ENCODE results near the gene CYP19A1.

Gene CYP19A1
- long read RNA-seq = 0 reads

DNA sequence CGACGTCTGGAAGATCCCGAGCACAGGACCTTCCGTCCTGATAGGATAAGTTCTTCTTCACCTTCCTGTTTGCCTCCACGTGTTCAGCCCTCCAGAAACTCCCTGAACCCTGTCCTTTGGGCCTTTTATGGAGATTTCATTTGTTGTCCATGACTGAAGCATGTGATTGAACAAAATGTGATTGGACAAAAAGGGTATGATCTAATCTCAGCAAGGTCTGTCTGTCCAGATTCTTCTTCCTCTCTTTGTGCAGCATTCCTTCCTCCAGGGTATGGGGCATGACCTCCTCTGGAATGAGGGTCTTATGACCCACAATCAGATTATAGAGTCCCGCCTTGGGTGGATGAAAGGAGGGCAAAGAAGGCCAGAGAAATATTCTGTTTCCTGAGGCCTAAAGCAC lies at the start of gene CYP19A1:
Gene CYP19A1, minus strand, starts transcription at position 101 of the 400 bp plus-strand sequence. CDS start 95,684 bp downstream, outside the sequence.
- H3K4me3 ChIP-seq (replicated peaks; ENCODE audit: insufficient read depth, low read length) = no peak within 1 kb of the TSS
- H3K27me3 ChIP-seq (ENCODE audit: insufficient read depth, poor library complexity, severe bottlenecking) = peaks cover 5% of the 10 kb centered on the region
- TF ChIP-seq SPI1 (IDR thresholded peaks at IDR 0.05; ENCODE audit: borderline replicate concordance, low read depth) (no peak), GABPA (IDR thresholded peaks at IDR 0.05; ENCODE audit: low read depth) (no peak)
- TF ChIP-seq, protein P1, sequence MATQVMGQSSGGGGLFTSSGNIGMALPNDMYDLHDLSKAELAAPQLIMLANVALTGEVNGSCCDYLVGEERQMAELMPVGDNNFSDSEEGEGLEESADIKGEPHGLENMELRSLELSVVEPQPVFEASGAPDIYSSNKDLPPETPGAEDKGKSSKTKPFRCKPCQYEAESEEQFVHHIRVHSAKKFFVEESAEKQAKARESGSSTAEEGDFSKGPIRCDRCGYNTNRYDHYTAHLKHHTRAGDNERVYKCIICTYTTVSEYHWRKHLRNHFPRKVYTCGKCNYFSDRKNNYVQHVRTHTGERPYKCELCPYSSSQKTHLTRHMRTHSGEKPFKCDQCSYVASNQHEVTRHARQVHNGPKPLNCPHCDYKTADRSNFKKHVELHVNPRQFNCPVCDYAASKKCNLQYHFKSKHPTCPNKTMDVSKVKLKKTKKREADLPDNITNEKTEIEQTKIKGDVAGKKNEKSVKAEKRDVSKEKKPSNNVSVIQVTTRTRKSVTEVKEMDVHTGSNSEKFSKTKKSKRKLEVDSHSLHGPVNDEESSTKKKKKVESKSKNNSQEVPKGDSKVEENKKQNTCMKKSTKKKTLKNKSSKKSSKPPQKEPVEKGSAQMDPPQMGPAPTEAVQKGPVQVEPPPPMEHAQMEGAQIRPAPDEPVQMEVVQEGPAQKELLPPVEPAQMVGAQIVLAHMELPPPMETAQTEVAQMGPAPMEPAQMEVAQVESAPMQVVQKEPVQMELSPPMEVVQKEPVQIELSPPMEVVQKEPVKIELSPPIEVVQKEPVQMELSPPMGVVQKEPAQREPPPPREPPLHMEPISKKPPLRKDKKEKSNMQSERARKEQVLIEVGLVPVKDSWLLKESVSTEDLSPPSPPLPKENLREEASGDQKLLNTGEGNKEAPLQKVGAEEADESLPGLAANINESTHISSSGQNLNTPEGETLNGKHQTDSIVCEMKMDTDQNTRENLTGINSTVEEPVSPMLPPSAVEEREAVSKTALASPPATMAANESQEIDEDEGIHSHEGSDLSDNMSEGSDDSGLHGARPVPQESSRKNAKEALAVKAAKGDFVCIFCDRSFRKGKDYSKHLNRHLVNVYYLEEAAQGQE (IDR thresholded peaks at IDR 0.05; ENCODE audit: insufficient replicate concordance, low read depth) = no peak
- TF ChIP-seq, protein P2, sequence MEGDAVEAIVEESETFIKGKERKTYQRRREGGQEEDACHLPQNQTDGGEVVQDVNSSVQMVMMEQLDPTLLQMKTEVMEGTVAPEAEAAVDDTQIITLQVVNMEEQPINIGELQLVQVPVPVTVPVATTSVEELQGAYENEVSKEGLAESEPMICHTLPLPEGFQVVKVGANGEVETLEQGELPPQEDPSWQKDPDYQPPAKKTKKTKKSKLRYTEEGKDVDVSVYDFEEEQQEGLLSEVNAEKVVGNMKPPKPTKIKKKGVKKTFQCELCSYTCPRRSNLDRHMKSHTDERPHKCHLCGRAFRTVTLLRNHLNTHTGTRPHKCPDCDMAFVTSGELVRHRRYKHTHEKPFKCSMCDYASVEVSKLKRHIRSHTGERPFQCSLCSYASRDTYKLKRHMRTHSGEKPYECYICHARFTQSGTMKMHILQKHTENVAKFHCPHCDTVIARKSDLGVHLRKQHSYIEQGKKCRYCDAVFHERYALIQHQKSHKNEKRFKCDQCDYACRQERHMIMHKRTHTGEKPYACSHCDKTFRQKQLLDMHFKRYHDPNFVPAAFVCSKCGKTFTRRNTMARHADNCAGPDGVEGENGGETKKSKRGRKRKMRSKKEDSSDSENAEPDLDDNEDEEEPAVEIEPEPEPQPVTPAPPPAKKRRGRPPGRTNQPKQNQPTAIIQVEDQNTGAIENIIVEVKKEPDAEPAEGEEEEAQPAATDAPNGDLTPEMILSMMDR (IDR thresholded peaks at IDR 0.05; ENCODE audit: insufficient read depth, low read length) = no peak
- DNase-seq (ENCODE audit: low read depth in 1 of 2, low spot score in 1 of 2) = no peak
- H3K27ac ChIP-seq (replicated peaks) = no peak within 1 kb of the TSS

DNA sequence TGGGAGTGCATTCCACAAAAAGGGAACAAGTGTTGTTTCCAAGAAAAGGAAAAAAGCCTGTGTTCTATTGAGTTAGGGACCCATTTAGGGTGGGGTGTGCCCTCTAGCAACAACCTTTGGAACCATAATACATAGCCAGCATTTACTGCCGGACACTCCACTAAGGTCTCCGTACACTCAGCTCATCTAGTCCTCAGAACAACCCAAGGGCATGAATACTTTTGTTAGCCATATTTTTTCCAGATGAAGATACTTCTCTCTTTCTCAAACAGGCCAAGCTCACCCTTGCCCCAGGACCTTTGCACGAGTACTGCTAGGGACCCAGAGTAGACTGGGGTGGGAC lies 49.3 kb upstream of the CYP19A1 start:
- TF ChIP-seq POLR2AphosphoS5 (IDR thresholded peaks at IDR 0.05; ENCODE audit: low read depth) (no peak), GABPA (IDR thresholded peaks at IDR 0.05; ENCODE audit: low read depth) (no peak)
- DNase-seq (ENCODE audit: low read depth in 1 of 2, low spot score in 1 of 2) = no peak
- Histone ChIP-seq H3K4me3 (replicated peaks; ENCODE audit: insufficient read depth, low read length) (no peak overlapping the region), H3K27me3 (ENCODE audit: insufficient read depth, poor library complexity, severe bottlenecking) (no peaks in the 10 kb centered on the region), H3K27ac (replicated peaks) (no peak overlapping the region)

DNA sequence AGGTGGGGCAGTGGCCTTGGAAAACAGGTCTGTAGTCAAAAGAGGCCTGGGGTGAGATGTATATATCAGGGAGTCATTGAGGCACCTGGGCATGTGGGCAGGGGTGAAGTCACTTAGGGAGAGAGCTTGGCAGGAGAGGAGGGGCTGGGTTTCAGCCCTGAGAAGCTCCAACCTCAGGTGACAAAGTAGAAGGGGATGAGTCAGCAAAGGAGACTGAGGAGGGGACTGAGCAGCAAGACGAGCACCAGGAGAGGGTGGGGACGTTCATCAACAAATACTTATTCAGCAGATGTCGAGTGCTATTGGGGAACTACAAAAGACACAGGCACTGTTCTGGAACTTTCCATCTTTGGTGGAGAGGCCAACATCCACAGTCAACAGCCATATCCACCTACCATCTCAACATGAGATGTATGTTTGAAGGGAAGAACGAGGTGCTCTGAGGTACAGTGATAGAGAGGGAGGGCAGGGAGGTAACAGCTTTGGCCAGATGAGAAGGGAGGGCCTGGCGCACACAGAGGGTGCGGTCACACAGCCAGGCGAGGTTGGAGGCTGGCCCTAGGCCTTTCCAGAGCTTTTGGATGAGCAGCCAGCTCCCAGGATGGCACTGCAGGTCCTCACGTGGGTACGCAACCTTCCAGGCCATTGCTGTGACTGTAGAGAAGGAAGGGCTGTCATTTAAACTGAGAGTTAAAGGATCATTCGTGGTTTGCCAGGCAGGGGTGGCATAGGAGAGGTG lies 48.7 kb upstream of the CYP19A1 start:
- no peak for DNase-seq (ENCODE audit: low read depth in 1 of 2, low spot score in 1 of 2)
- H3K4me3 ChIP-seq (replicated peaks; ENCODE audit: insufficient read depth, low read length) = no peak overlapping the region
- H3K27me3 ChIP-seq (ENCODE audit: insufficient read depth, poor library complexity, severe bottlenecking) = no peaks in the 10 kb centered on the region
- no peak overlapping the region for H3K27ac ChIP-seq (replicated peaks)
- TF ChIP-seq, protein P2 (IDR thresholded peaks at IDR 0.05; ENCODE audit: insufficient read depth, low read length) = no peak
- TF ChIP-seq SPI1 (IDR thresholded peaks at IDR 0.05; ENCODE audit: borderline replicate concordance, low read depth) (no peak), GABPA (IDR thresholded peaks at IDR 0.05; ENCODE audit: low read depth) (no peak), POLR2AphosphoS5 (IDR thresholded peaks at IDR 0.05; ENCODE audit: low read depth) (no peak)
- TF ChIP-seq, protein P1 (IDR thresholded peaks at IDR 0.05; ENCODE audit: insufficient replicate concordance, low read depth) = no peak

DNA sequence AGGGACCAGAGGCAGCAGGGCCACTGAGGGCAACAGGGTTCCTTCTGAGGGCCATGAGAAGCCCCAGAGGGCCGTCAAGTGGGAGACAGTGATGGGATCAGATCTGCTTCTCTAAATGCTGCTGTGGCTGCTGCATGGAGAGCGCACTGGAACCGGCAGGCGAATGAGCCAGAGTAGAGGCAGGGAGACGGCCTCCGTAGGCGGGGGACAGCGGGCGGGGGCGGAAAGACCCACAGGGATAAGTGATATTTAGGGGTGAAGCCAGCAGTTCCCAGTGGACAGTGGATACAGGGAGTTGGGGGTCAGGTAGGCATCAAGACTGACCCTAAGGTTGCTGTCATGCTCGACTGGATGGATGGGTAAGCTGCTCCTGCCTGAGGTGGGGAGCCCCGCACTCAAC lies 48.1 kb upstream of the CYP19A1 start:
- no peak for DNase-seq (ENCODE audit: low read depth in 1 of 2, low spot score in 1 of 2)
- TF ChIP-seq GABPA (IDR thresholded peaks at IDR 0.05; ENCODE audit: low read depth) = no peak
- no peak overlapping the region for H3K4me3 ChIP-seq (replicated peaks; ENCODE audit: insufficient read depth, low read length)

DNA sequence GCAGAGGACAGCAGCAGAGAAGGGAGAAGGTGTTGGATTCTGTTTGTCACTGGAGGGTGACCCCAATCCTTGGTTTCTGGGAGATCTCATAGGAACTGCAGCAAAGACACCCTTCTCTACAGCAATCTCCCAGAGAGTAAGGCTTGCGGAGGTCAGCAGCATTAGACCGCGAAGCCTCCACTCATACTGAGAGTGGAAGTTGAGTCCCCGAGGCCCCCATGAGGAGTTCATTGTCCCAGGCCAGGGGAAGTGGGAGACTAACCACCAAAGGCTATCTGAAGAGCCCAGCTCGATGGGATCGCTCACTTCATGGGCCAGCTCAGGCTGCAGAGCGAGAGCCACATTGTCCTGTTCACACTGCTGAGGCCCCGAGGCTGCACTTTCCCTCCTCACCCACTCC lies 47.6 kb upstream of the CYP19A1 start:
- no peak for TF ChIP-seq GABPA (IDR thresholded peaks at IDR 0.05; ENCODE audit: low read depth)
- TF ChIP-seq, protein P1 (IDR thresholded peaks at IDR 0.05; ENCODE audit: insufficient replicate concordance, low read depth) = no peak
- no peak for TF ChIP-seq POLR2AphosphoS5 (IDR thresholded peaks at IDR 0.05; ENCODE audit: low read depth)
- TF ChIP-seq SPI1 (IDR thresholded peaks at IDR 0.05; ENCODE audit: borderline replicate concordance, low read depth) = no peak
- TF ChIP-seq, protein P2 (IDR thresholded peaks at IDR 0.05; ENCODE audit: insufficient read depth, low read length) = no peak
- Histone ChIP-seq H3K27me3 (ENCODE audit: insufficient read depth, poor library complexity, severe bottlenecking) (no peaks in the 10 kb centered on the region), H3K4me3 (replicated peaks; ENCODE audit: insufficient read depth, low read length) (no peak overlapping the region), H3K27ac (replicated peaks) (no peak overlapping the region)
- DNase-seq (ENCODE audit: low read depth in 1 of 2, low spot score in 1 of 2) = no peak

More for the DNA sequence above, 48.1 kb upstream of the CYP19A1 start:
- H3K27ac ChIP-seq (replicated peaks) = no peak overlapping the region
- no peaks in the 10 kb centered on the region for H3K27me3 ChIP-seq (ENCODE audit: insufficient read depth, poor library complexity, severe bottlenecking)

Measured in HL-60 (cell line).